Measurements from ENCODE around the gene ATP8B1. TPM values are rescaled to one million over a fixed set of nuclear protein-coding genes. Genes with fewer than 3 reads are reported as not detected.
A peak's percentile ranks its signal among the peaks of the same experiment; 100 is the strongest.

ATP8B1 gene
- total and polyA plus RNA-seq, 2 experiments from 2014 or later = 1.7 to 3.0 TPM

DNA sequence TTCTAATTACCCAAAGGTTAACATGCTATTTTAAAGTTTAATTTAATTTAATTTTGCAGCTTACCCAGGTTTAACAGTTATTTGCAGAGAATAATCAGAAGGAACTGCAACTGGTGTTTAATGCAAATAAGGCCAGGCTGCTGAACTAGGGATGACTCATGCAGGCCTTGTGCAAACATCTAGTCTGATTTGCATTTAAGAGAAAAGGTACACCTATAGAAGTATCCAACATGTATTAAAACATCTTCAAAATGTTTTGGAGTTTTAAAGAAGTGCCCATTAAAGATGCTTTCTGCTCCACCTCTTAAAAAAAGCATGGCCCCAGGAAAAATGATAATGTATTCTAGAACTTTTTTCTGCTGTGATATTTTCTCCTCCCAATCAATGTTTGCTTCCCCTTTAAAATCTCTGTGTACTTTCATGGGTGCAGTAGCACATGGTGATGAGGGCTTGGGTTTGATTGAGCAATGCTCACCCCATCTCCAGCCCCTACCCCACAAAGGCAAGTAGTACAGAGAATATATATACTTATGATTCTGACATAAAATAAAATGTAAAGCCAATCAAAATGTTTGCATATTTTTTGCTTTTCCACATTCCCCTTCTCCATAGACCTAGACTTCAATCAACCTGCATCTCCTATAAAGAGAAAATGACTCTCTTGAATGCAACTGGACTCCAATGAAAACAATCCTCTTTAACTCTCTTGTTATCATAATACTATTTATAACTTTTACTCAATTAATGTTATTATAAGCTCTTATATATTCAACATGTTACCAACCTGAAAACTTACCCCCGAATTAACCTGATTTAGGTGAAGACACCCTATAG, 54.1 kb downstream of the ATP8B1 start:
- ATAC-seq = peak; percentile 56
- Histone ChIP-seq H3K9me2 (ENCODE audit: insufficient read depth) (0 out of 2 replicates have a peak, but pooled peaks cover 3% of the 10 kb centered on the region), H3K4me1 (ENCODE audit: insufficient read depth) (peaks cover 6% of the 10 kb centered on the region; the same call in 1 of the 2 replicates), H3K36me3 (ENCODE audit: insufficient read depth) (no peaks in the 10 kb centered on the region), H4K20me1 (replicated peaks; ENCODE audit: insufficient read depth) (no peaks in the 10 kb centered on the region), H3K79me2 (replicated peaks; ENCODE audit: insufficient read depth) (no peaks in the 10 kb centered on the region), H3K4me3 (no peak overlapping the region), H3K27me3 (ENCODE audit: insufficient read depth) (no peaks in the 10 kb centered on the region), H3K4me2 (no peak overlapping the region; the same call in 1 of the 2 replicates), H3K27ac (ENCODE audit: low read depth) (no peak overlapping the region), H2AFZ (no peak overlapping the region), H3F3A (replicated peaks; ENCODE audit: low read depth) (no peaks in the 10 kb centered on the region)
- Mint-ChIP-seq H3K36me3 (ENCODE audit: low read depth) (no peaks in the 10 kb centered on the region), H3K9me3 (no peaks in the 10 kb centered on the region), H3K27ac (no peak overlapping the region; the same call in 1 of the 2 replicates), H3K4me3 (no peak overlapping the region), H3K27me3 (ENCODE audit: insufficient read depth, low read depth, poor library complexity) (no peaks in the 10 kb centered on the region), H3K4me1 (peaks cover 26% of the 10 kb centered on the region)
- TF ChIP-seq EZH2 (IDR thresholded peaks at IDR 0.05; ENCODE audit: low read depth, unreplicated experiment) = no peak
- no peak for TF ChIP-seq ZNF114 (CRISPR knock-in tag; IDR thresholded peaks at IDR 0.05)
- TF ChIP-seq, protein P1, sequence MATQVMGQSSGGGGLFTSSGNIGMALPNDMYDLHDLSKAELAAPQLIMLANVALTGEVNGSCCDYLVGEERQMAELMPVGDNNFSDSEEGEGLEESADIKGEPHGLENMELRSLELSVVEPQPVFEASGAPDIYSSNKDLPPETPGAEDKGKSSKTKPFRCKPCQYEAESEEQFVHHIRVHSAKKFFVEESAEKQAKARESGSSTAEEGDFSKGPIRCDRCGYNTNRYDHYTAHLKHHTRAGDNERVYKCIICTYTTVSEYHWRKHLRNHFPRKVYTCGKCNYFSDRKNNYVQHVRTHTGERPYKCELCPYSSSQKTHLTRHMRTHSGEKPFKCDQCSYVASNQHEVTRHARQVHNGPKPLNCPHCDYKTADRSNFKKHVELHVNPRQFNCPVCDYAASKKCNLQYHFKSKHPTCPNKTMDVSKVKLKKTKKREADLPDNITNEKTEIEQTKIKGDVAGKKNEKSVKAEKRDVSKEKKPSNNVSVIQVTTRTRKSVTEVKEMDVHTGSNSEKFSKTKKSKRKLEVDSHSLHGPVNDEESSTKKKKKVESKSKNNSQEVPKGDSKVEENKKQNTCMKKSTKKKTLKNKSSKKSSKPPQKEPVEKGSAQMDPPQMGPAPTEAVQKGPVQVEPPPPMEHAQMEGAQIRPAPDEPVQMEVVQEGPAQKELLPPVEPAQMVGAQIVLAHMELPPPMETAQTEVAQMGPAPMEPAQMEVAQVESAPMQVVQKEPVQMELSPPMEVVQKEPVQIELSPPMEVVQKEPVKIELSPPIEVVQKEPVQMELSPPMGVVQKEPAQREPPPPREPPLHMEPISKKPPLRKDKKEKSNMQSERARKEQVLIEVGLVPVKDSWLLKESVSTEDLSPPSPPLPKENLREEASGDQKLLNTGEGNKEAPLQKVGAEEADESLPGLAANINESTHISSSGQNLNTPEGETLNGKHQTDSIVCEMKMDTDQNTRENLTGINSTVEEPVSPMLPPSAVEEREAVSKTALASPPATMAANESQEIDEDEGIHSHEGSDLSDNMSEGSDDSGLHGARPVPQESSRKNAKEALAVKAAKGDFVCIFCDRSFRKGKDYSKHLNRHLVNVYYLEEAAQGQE (IDR thresholded peaks at IDR 0.05; ENCODE audit: unreplicated experiment) = no peak
- TF ChIP-seq POLR2AphosphoS5 (IDR thresholded peaks at IDR 0.05; ENCODE audit: low read depth) = no peak
- DNase-seq (ENCODE audit: low spot score) = no peak

DNA sequence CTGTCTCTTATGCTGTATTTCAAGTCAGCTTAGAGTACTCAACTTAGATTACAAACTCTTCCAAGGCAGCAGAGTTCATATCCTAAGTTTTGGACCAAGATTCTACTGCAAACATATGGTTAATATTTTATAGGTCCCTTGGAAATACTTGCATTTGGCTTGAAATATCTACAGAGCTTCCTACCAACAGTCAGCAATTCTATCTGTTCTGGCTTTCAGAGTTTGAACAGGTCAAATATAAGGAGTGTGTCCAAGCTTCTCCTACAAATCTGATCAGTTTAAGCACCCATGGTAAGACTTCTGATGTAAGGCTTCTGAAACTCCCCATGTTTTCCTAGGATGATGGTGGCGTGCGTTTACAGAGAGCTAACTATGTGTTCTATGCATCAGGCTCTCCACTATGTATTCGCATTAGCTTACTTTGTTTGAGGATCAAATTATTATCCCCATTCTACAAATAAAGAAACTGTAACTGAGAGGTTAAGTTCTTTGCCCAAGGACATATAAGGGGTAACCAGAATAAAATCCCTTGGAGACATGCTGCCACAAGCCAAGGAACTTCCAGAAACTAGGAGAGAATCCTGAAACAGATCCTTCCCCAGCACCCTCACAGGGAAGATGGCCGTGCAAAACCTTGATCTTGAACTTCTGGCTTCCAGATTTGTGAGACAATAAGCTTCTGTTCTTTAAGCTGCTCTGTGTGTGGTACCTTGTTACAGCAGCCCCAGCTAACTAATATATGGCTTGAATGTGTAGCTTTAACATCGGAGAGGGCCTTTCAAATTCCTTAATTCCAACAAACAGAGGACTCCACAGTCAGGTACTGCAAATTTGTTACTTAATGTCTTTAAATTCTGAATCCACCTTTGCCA, 55.1 kb downstream of the ATP8B1 start:
- H3K27ac ChIP-seq (ENCODE audit: low read depth) = no peak overlapping the region
- no peaks in the 10 kb centered on the region for H3K79me2 ChIP-seq (replicated peaks; ENCODE audit: insufficient read depth)
- peaks cover 10% of the 10 kb centered on the region; the same call in 1 of the 2 replicates for H3K4me1 ChIP-seq (ENCODE audit: insufficient read depth)
- 0 out of 2 replicates have a peak, but pooled peaks cover 3% of the 10 kb centered on the region for H3K9me2 ChIP-seq (ENCODE audit: insufficient read depth)
- H3K4me2 ChIP-seq = no peak overlapping the region; the same call in 1 of the 2 replicates
- H3K36me3 ChIP-seq (ENCODE audit: insufficient read depth) = no peaks in the 10 kb centered on the region
- H3K27me3 Mint-ChIP-seq (ENCODE audit: insufficient read depth, low read depth, poor library complexity) = no peaks in the 10 kb centered on the region
- ATAC-seq = peak; percentile 71
- no peak overlapping the region for H2AFZ ChIP-seq
- no peaks in the 10 kb centered on the region for H3K36me3 Mint-ChIP-seq (ENCODE audit: low read depth)
- TF ChIP-seq EZH2 (IDR thresholded peaks at IDR 0.05; ENCODE audit: low read depth, unreplicated experiment) = no peak
- no peak for TF ChIP-seq ZNF114 (CRISPR knock-in tag; IDR thresholded peaks at IDR 0.05)
- TF ChIP-seq JUNB (IDR thresholded peaks at IDR 0.05; ENCODE audit: unreplicated experiment) = no peak
- TF ChIP-seq, protein P2, sequence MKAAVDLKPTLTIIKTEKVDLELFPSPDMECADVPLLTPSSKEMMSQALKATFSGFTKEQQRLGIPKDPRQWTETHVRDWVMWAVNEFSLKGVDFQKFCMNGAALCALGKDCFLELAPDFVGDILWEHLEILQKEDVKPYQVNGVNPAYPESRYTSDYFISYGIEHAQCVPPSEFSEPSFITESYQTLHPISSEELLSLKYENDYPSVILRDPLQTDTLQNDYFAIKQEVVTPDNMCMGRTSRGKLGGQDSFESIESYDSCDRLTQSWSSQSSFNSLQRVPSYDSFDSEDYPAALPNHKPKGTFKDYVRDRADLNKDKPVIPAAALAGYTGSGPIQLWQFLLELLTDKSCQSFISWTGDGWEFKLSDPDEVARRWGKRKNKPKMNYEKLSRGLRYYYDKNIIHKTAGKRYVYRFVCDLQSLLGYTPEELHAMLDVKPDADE (IDR thresholded peaks at IDR 0.05) = no peak
- no peak for TF ChIP-seq ZNF331 (CRISPR knock-in tag; IDR thresholded peaks at IDR 0.05; ENCODE audit: low read depth)
- TF ChIP-seq, protein P1 (IDR thresholded peaks at IDR 0.05; ENCODE audit: unreplicated experiment) = no peak
- TF ChIP-seq, protein P3, sequence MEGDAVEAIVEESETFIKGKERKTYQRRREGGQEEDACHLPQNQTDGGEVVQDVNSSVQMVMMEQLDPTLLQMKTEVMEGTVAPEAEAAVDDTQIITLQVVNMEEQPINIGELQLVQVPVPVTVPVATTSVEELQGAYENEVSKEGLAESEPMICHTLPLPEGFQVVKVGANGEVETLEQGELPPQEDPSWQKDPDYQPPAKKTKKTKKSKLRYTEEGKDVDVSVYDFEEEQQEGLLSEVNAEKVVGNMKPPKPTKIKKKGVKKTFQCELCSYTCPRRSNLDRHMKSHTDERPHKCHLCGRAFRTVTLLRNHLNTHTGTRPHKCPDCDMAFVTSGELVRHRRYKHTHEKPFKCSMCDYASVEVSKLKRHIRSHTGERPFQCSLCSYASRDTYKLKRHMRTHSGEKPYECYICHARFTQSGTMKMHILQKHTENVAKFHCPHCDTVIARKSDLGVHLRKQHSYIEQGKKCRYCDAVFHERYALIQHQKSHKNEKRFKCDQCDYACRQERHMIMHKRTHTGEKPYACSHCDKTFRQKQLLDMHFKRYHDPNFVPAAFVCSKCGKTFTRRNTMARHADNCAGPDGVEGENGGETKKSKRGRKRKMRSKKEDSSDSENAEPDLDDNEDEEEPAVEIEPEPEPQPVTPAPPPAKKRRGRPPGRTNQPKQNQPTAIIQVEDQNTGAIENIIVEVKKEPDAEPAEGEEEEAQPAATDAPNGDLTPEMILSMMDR (conservative IDR thresholded peaks at IDR 0.05; ENCODE audit: low read depth in 2 of 2) = no peak
- no peak for TF ChIP-seq EZH2phosphoT487 (IDR thresholded peaks at IDR 0.05; ENCODE audit: unreplicated experiment)
- no peak for TF ChIP-seq STAT1 (IDR thresholded peaks at IDR 0.05; ENCODE audit: unreplicated experiment)
- no peak for TF ChIP-seq POLR2AphosphoS5 (IDR thresholded peaks at IDR 0.05; ENCODE audit: low read depth)
- DNase-seq (ENCODE audit: low spot score) = peak; percentile 32
- H3K4me3 Mint-ChIP-seq = no peak overlapping the region
- peaks cover 34% of the 10 kb centered on the region for H3K4me1 Mint-ChIP-seq
- H3K4me3 ChIP-seq = no peak overlapping the region
- H3K9me3 Mint-ChIP-seq = no peaks in the 10 kb centered on the region
- H3K27me3 ChIP-seq (ENCODE audit: insufficient read depth) = no peaks in the 10 kb centered on the region
- no peaks in the 10 kb centered on the region for H4K20me1 ChIP-seq (replicated peaks; ENCODE audit: insufficient read depth)
- H3F3A ChIP-seq (replicated peaks; ENCODE audit: low read depth) = no peaks in the 10 kb centered on the region
- no peak overlapping the region for H3K27ac Mint-ChIP-seq
